H1 (cell line): ENCODE data around the gene MYL2. TPM values are rescaled to one million over a fixed set of nuclear protein-coding genes. Genes with fewer than 3 reads are reported as not detected.

Source experiments
- CBX5 ChIP-seq: fragments of 300-800, 300-1000 bp; sonication (generic); IDR thresholded peaks from 2 replicates; pipeline ENCODE4 v1.7.1; 2016; ENCODE audit warnings: antibody characterized with exemption, low read length, low read depth
- CTCF ChIP-seq, 3 experiments: IDR thresholded peaks; 1 replicate in 2 of 3; 2 replicates in 1 of 3; pipeline versions ENCODE4 v1.5.1 to v1.6.1; 2011; ENCODE audit warnings: low read length in 3 of 3, mild to moderate bottlenecking in 3 of 3, inconsistent platforms in 2 of 3, low read depth in 1 of 3, moderate library complexity in 1 of 3; ENCODE audit not compliant: insufficient read depth in 1 of 3; ENCODE audit errors: control extremely low read depth in 1 of 3
- EP300 ChIP-seq, 2 experiments: IDR thresholded peaks; 1 replicate in 1 of 2; 2 replicates in 1 of 2; pipeline ENCODE4 v1.6.1; 2011 to 2012; ENCODE audit warnings: low read depth in 2 of 2, low read length in 2 of 2, mild to moderate bottlenecking in 2 of 2, borderline replicate concordance in 1 of 2, inconsistent platforms in 1 of 2, moderate library complexity in 1 of 2
- JUND ChIP-seq: IDR thresholded peaks from 2 replicates; pipeline ENCODE4 v1.6.1; 2011; ENCODE audit warnings: mild to moderate bottlenecking, improper control_type of control experiment, low read length
- KDM1A ChIP-seq: fragments of 200-600, 300-600 bp; sonication (generic); IDR thresholded peaks from 2 replicates; pipeline ENCODE4 v1.7.1; 2016; ENCODE audit warnings: mild to moderate bottlenecking, low read length, borderline replicate concordance
- KDM4A ChIP-seq: IDR thresholded peaks from one replicate; pipeline ENCODE4 v1.7.1; 2012; ENCODE audit warnings: low read depth, mild to moderate bottlenecking, moderate library complexity, low read length, inconsistent platforms; ENCODE audit not compliant: severe bottlenecking
- NANOG ChIP-seq: IDR thresholded peaks from 2 replicates; pipeline ENCODE4 v1.6.1; 2011; ENCODE audit warnings: low read length, low read depth, mild to moderate bottlenecking, inconsistent platforms; ENCODE audit not compliant: insufficient read depth, poor library complexity, severe bottlenecking
- RAD21 ChIP-seq, 2 experiments: IDR thresholded peaks in 1 of 2; conservative IDR thresholded peaks in 1 of 2; 2 replicates each; pipeline ENCODE4 v1.6.1; 2011; ENCODE audit warnings: low read depth in 2 of 2, low read length in 2 of 2, improper control_type of control experiment in 1 of 2, inconsistent platforms in 1 of 2, mild to moderate bottlenecking in 1 of 2, moderate library complexity in 1 of 2
- RXRA ChIP-seq: IDR thresholded peaks from 2 replicates; pipeline ENCODE4 v1.6.1; 2011; ENCODE audit warnings: low read depth, mild to moderate bottlenecking, low read length, moderate library complexity; ENCODE audit not compliant: insufficient read depth
- TCF12 ChIP-seq: IDR thresholded peaks from 2 replicates; pipeline ENCODE4 v1.6.1; 2011; ENCODE audit warnings: low read depth, mild to moderate bottlenecking, low read length
- polyA plus RNA-seq, 7 experiments: library from polyadenylated mRNA; depleted of rRNA in 3 of 7; stranded (reverse) in 5 of 7; unstranded in 2 of 7; fragments of >200 nt in 5 of 7; fragments of 200-250 nt in 2 of 7; gene quantifications; 1 replicate in 5 of 7; 2 replicates in 1 of 7; 4 replicates in 1 of 7; pipeline versions ENCODE4 v1.2.1 to v1.2.3, GENCODE V29; 2011 to 2013; ENCODE audit warnings: missing spikeins in 2 of 7, mixed read lengths in 2 of 7
- total RNA-seq: library from RNA; stranded (reverse); fragmentation: NEBNext Ultra II Directional; extraction: Animal tissue kit (Norgen Biotek cat#: 25700); gene quantifications from 2 replicates; pipeline ENCODE4 v1.2.1, GENCODE V29; 2021

The MYL2 gene
- total and polyA plus RNA-seq, 2 of the 8 experiments (the other 6 are each of a cell fraction or from before 2014, with no cell fraction given) = not detected

- TF ChIP-seq RXRA (peak; percentile 86; the same call in 1 of the 2 replicates), EP300 (IDR thresholded peaks at IDR 0.05; ENCODE audit: borderline replicate concordance in 1 of 2, low read depth in 2 of 2, low read length in 2 of 2) (0 out of 3 replicates have a peak, but pooled peaks of 1 of the 2 experiments have one; percentile 43), KDM4A (peak; percentile 5), JUND (peak; percentile 60), CTCF (IDR thresholded peaks at IDR 0.05; ENCODE audit: control extremely low read depth in 1 of 3, insufficient read depth in 1 of 3, low read depth in 1 of 3, low read length in 3 of 3) (peak; percentile 80 to 91 (median 88)), CBX5 (no peak), RAD21 (IDR thresholded peaks at IDR 0.05 in 1 of 2, conservative IDR thresholded peaks at IDR 0.05 in 1 of 2; ENCODE audit: low read depth in 2 of 2, low read length in 2 of 2) (peak; percentile 78 to 79), NANOG (peak; percentile 22), TCF12 (peak; percentile 74; the same call in 1 of the 2 replicates), KDM1A (peak; percentile 58; the same call in 1 of the 2 replicates)
Observed at GRCh38 chr12:110937104-110937641, 16.8 kb upstream of the MYL2 start (continued).
